ENCODE data around the gene CABP7. TPM values are rescaled to one million over a fixed set of nuclear protein-coding genes. Genes with fewer than 3 reads are reported as not detected.

CABP7 gene
- total and polyA plus RNA-seq, 2 donors (not counting 1 experiment from before 2014, with no cell fraction given) = 0.03 TPM; not detected in 1

DNA sequence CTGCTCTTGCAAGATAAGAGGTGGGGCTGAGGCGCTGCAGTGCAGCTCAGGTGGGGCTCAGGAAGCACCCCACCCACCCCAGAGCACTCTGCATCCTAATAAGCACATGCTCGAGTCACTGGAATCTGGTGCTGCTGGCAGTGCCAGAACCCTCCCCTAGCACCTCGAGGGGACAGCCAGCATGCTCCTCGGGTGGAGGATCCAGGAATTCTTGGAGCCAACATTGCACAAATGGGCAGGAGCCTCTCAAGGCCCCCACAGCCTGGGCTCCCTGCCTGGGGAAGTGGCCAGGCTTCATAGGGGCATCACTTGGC is 27.5 kb upstream of the CABP7 start:
- no peaks in the 10 kb centered on the region for H3K9me3 Mint-ChIP-seq (ENCODE audit: insufficient read depth)
- H3K4me3 ChIP-seq (ENCODE audit: control extremely low read depth in 1 of 5, extremely low read depth in 1 of 5, insufficient read depth in 1 of 5, low read depth in 2 of 5, low read length in 4 of 5) = no peak overlapping the region
- DNase-seq = no peak
- 69% methylated on average over 3 of the region's 4 CpGs for WGBS (ENCODE audit: insufficient coverage)
- no peak overlapping the region for H3K9ac ChIP-seq (ENCODE audit: low read length)
- ATAC-seq (ENCODE audit: low read depth) = no peak
- no peak overlapping the region for H3K27ac ChIP-seq (ENCODE audit: low read length in 2 of 2)
- no peaks in the 10 kb centered on the region for H3K27me3 Mint-ChIP-seq
- ChIA-PET POLR2A (no interaction called here), CTCF (interaction anchor here (5.5 kb wide), 1 partner anchor 313 kb away, joined by 40 read pairs; no protein-coding TSS in a partner anchor)
- no peak overlapping the region for H3K4me3 Mint-ChIP-seq
- H3K36me3 ChIP-seq (replicated peaks in 1 of 2; ENCODE audit: control extremely low read depth in 1 of 2, control insufficient read depth in 1 of 2, extremely low read depth in 1 of 2, insufficient read depth in 2 of 2, low read length in 1 of 2) = peaks cover 0 to 39% of the 10 kb centered on the region in 2 experiments
- H3K27me3 ChIP-seq (replicated peaks in 1 of 4; ENCODE audit: control extremely low read depth in 1 of 4, control insufficient read depth in 3 of 4, insufficient read depth in 4 of 4, low read length in 3 of 4) = no peaks in the 10 kb centered on the region
- no peaks in the 10 kb centered on the region for H3K9me3 ChIP-seq (ENCODE audit: control extremely low read depth in 1 of 3, control insufficient read depth in 2 of 3, insufficient read depth in 1 of 3, low read length in 2 of 3)
- no peak overlapping the region for H2AFZ ChIP-seq (ENCODE audit: insufficient read depth, low read depth, low read length, poor library complexity, severe bottlenecking)
- H3K4me2 ChIP-seq (replicated peaks; ENCODE audit: low read depth, low read length, poor library complexity, severe bottlenecking) = no peak overlapping the region
- TF ChIP-seq, protein P1, sequence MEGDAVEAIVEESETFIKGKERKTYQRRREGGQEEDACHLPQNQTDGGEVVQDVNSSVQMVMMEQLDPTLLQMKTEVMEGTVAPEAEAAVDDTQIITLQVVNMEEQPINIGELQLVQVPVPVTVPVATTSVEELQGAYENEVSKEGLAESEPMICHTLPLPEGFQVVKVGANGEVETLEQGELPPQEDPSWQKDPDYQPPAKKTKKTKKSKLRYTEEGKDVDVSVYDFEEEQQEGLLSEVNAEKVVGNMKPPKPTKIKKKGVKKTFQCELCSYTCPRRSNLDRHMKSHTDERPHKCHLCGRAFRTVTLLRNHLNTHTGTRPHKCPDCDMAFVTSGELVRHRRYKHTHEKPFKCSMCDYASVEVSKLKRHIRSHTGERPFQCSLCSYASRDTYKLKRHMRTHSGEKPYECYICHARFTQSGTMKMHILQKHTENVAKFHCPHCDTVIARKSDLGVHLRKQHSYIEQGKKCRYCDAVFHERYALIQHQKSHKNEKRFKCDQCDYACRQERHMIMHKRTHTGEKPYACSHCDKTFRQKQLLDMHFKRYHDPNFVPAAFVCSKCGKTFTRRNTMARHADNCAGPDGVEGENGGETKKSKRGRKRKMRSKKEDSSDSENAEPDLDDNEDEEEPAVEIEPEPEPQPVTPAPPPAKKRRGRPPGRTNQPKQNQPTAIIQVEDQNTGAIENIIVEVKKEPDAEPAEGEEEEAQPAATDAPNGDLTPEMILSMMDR (IDR thresholded peaks at IDR 0.05) = no peak
- TF ChIP-seq EZH2 (IDR thresholded peaks at IDR 0.05; ENCODE audit: borderline replicate concordance, insufficient read depth, low read depth, low read length, poor library complexity, severe bottlenecking) = no peak
- no peak overlapping the region for H3K27ac Mint-ChIP-seq
- no peaks in the 10 kb centered on the region for H3K4me1 Mint-ChIP-seq
- no peaks in the 10 kb centered on the region for H4K20me1 ChIP-seq (ENCODE audit: control insufficient read depth, insufficient read depth, low read length, poor library complexity, severe bottlenecking)
- no peaks in the 10 kb centered on the region for H3K79me2 ChIP-seq (ENCODE audit: control insufficient read depth, insufficient read depth, low read length)
- intact Hi-C loops (cut with micrococcal nuclease) = no loop called here
- H3K4me1 ChIP-seq (ENCODE audit: control insufficient read depth in 2 of 2, insufficient read depth in 2 of 2, low read length in 2 of 2) = no peaks in the 10 kb centered on the region

- intact Hi-C loops (cut with micrococcal nuclease) = no loop called here
- Histone ChIP-seq H3K4me3 (ENCODE audit: control extremely low read depth in 1 of 5, extremely low read depth in 1 of 5, insufficient read depth in 1 of 5, low read depth in 2 of 5, low read length in 4 of 5) (no peak overlapping the region), H4K20me1 (ENCODE audit: control insufficient read depth, insufficient read depth, low read length, poor library complexity, severe bottlenecking) (no peaks in the 10 kb centered on the region), H3K27me3 (replicated peaks in 1 of 4; ENCODE audit: control extremely low read depth in 1 of 4, control insufficient read depth in 3 of 4, insufficient read depth in 4 of 4, low read length in 3 of 4) (no peaks in the 10 kb centered on the region), H3K27ac (ENCODE audit: low read length in 2 of 2) (no peak overlapping the region), H3K79me2 (ENCODE audit: control insufficient read depth, insufficient read depth, low read length) (no peaks in the 10 kb centered on the region), H2AFZ (ENCODE audit: insufficient read depth, low read depth, low read length, poor library complexity, severe bottlenecking) (no peak overlapping the region), H3K36me3 (replicated peaks in 1 of 2; ENCODE audit: control extremely low read depth in 1 of 2, control insufficient read depth in 1 of 2, extremely low read depth in 1 of 2, insufficient read depth in 2 of 2, low read length in 1 of 2) (peaks cover 0 to 37% of the 10 kb centered on the region in 2 experiments), H3K9me3 (ENCODE audit: control extremely low read depth in 1 of 3, control insufficient read depth in 2 of 3, insufficient read depth in 1 of 3, low read length in 2 of 3) (no peaks in the 10 kb centered on the region), H3K9ac (ENCODE audit: low read length) (no peak overlapping the region), H3K4me2 (replicated peaks; ENCODE audit: low read depth, low read length, poor library complexity, severe bottlenecking) (no peak overlapping the region), H3K4me1 (ENCODE audit: control insufficient read depth in 2 of 2, insufficient read depth in 2 of 2, low read length in 2 of 2) (no peaks in the 10 kb centered on the region)
- ChIA-PET CTCF (interaction anchor here (1.0 kb wide), 1 partner anchor 313 kb away, joined by 3 read pairs; no protein-coding TSS in a partner anchor), POLR2A (no interaction called here)
- Mint-ChIP-seq H3K9me3 (ENCODE audit: insufficient read depth) (no peaks in the 10 kb centered on the region), H3K4me1 (no peaks in the 10 kb centered on the region), H3K27me3 (no peaks in the 10 kb centered on the region), H3K27ac (no peak overlapping the region), H3K4me3 (no peak overlapping the region)
- ATAC-seq (ENCODE audit: low read depth) = no peak
- TF ChIP-seq, protein P1 (IDR thresholded peaks at IDR 0.05) = no peak
- no peak for TF ChIP-seq EZH2 (IDR thresholded peaks at IDR 0.05; ENCODE audit: borderline replicate concordance, insufficient read depth, low read depth, low read length, poor library complexity, severe bottlenecking)
- DNase-seq = no peak
- WGBS (ENCODE audit: insufficient coverage) = 96% methylated on average over 8 of the region's 8 CpGs
Observed at GRCh38 chr22:29693161-29693560, 26.6 kb upstream of the CABP7 start.
